GM19193 (cell line): ENCODE measurements around the gene C1orf167.

Experiments used
- POLR2A ChIP-seq: IDR thresholded peaks from 4 replicates; pipeline ENCODE4 v1.6.1; 2011; ENCODE audit not compliant: insufficient read depth, insufficient read length; ENCODE audit errors: extremely low read depth

Gene C1orf167, protein sequence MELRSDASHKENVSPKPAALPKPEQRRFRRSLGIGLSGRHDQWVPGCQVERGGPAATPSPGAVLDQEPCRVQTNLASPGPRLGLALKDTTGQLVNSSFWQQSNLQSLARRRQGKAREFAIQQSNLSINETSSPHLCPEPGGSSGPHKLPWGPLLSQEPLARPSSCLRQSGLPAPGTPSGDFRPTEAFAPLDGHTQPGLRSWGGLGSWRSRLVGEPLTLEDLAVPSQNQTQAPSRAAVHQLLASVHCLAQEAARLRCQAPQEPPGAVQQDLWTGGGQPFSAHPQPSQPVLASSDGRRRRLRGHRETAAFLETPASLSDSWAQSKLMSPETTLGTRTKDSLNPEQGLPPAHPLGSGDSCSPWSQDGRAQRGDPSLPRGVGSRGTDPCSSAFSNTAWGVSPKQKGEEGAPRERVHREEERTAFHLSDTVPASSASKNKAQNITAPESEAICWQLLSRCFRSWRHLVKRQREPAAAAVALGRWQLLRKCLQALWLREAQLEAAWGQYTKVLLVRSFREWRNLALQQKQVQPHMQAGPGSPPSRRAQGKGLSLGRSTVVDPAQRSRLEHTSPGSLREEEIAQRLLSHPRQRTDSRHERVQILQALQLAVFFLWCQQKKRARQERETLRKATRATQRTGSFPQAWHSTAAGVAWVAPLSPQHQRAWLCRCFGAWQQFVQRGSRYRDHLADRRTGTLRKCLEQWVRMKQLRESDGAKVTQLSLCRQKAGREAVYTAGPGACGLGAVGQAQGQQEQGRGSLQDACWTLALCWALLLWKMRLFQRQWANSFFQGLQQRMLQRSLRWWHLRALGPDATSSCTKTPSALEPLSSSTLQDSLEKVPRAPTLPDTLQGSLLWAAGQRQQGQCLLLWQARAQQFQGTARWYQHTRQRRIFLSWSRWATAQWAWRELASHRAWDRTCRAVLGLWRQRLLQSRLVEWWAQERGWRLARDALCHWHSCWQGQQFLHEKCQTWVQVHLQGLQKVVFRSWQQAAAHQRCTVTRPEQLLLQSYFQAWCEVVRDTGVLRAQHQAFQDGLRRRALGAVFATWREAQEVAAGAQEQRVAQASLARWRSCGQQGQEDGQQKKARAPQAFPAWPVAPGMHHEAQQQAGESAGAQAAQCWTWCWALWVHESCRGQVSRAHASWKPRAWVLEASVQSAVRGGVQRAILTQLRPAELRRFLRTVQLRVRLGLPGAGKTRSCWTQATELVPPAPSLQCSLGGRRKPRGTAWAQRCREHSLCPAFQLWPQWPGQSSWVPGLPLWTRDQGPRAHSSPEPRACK (N-terminal part only)

GRCh38 chr1:11761988-11762406, at the start of gene C1orf167:
Gene C1orf167, plus strand, starts transcription at chr1:11762193. Its CDS starts 2,208 bp downstream, at chr1:11764401.
- no peak for TF ChIP-seq POLR2A

DNA sequence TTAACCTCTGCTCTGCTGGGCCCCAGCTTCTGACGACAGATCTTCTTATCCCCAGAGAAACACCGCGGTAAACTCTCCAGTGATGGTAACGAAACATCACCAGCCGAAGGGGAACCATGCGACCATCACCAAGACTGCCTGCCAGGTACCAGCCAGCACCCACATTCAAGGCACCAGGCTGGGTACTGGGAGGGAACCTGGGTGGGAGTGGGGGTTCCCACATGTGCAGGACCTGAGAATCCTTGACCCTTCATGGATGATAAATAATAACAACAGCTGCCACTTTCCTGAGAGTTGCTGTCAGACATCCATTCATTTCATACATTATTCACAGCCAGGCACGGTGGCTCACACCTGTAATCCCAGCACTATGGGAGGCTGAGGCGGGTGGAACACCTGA, 49.7 kb upstream of the C1orf167 start:
- TF ChIP-seq POLR2A = no peak

DNA sequence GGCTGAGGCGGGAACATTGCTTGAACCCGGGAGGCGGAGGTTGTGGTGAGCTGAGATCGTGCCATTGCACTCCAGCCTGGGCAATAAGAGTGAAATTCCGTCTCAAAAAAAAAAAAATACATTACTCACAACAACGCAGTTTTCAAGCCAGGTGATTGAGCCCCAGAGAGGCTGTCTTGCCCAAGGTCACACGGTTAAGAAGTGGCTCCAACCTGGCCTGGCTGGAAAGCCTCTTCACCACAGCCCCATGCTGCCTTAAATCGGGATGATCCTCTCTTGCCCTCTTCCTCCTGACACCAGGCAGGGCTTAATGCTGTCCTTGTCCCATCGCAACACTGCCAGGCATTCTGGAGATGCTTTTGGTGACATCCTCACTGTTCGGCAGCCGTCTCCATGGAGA, 48.9 kb upstream of the C1orf167 start:
- TF ChIP-seq POLR2A = no peak

- TF ChIP-seq POLR2A = no peak
Observed at GRCh38 chr1:11714831-11715575, 47.0 kb upstream of the C1orf167 start.

GRCh38 chr1:11719313-11720032, 42.5 kb upstream of the C1orf167 start:
- TF ChIP-seq POLR2A = no peak

DNA sequence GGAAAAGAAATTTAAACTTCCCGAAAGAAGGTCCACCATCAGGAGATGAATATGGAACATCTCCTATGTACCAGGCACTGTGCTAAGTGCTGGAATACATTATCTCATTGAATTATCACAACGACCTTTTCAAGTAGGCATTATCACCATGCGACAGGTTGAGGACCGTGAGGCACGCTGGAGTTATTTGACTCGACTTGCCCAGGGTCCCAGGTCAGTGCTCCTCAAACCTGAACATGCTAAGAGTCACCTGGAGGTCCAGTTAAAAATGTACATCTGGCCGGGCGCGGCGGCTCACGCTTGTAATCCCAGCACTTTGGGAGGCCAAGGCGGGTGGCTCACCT, 42.0 kb upstream of the C1orf167 start:
- TF ChIP-seq POLR2A = no peak

DNA sequence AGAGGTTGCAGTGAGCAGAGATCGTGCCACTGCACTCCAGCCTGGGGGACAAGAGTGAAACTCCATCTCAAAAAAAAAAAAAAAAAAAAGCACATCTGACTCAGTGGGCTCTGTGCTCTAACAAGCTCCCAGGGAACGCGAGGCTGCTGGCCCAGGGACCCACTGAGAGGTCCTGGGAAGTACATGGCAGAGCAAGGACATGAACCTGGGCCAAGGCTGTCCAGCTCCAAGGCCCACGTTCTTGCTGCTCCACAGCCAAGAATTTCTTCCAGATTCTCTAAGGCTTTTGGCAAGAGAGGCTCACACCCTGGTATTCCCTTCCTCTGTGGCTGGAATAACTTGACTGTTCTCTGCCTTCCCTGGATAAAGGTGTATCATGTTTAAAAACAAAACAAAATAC, 41.5 kb upstream of the C1orf167 start:
- TF ChIP-seq POLR2A = no peak

DNA sequence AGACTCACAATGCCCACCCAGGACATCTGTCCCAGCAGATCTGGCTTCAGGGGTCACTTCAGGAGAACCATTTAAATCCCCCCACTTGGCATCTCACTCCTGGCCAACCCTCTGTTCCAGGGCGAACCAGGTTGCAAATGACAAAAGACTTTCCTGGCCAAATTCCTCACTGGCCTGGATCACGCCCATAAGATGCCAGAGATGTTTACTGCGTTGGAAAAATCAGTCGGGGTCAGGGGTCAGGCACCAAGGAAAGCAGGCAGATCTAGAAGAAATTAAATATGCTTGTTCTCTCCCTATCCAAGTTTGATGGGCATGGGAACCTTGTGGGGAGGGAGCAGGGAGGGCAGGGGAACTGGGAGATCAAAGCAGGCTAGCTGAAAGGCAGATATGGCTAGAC, 40.7 kb upstream of the C1orf167 start:
- no peak for TF ChIP-seq POLR2A

DNA sequence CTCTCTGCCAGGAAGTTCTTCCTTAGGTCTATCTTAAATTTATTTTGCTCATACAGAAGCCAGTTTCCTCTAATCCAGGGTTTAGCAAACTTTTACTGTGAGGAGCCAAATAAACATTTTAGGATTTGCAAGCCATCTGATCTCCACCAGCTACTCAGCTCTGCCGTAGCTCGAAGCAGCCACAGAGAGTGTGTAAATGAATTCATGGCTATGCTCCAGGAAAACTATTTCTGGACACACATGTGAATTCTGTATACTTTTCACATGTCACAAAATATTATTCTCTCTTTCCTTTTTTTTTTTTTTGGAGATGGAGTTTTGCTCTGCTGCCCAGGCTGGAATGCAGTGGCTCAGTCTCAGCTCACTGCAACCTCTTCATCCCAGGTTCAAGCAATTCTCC, 39.5 kb upstream of the C1orf167 start:
- no peak for TF ChIP-seq POLR2A

GRCh38 chr1:11725616-11726015, 36.4 kb upstream of the C1orf167 start:
- no peak for TF ChIP-seq POLR2A

DNA sequence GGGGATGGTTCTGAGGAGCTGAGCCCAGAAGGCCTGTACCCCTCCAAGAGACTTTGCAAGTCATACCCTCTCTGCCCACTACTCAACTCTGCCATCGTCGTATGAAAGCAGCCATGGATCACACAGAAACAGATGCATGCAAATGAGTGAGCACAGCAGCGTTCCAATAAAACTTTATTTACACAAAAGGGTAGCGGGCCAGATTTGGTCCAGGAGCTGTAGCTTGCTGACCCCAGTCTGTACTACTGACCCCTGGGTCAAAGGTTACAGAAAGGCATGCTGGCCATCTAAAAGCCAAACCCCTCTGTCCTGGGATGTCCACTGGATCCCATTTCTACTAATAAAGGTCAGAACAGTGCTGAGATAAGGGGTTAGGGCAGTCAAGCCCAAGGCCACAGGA, 34.9 kb upstream of the C1orf167 start:
- TF ChIP-seq POLR2A = no peak

DNA sequence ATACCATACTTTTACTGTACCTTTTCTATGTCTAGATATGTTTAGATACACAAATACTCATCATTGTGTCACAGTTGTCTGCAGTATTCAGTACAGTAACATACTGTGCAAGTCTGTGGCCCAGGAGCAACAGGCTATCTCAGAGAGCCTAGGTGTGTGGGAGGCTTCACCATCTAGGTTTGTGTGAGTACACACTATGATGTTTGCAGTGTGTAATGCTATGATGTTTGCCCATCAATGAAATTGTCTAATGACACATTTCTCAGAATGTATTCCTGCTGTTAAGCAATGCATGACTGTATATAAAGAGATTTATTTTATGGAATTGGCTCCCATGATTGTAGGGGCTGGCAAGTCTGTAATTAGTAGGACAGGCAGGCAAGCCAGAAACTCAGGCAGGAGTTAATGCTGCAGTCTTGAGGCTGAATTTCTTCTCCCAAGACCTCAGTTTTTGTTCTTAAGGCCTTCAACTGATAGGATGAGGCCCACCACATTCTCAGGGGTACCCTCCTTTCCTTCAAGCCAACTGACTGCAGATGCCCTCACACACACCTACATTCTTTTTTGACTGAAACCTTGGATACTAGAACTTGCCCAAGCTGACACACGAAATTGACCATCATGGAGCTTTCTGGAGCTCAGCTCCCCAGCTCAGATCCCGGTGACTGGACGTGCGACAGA, 33.7 kb upstream of the C1orf167 start:
- no peak for TF ChIP-seq POLR2A

- TF ChIP-seq POLR2A = no peak
Observed at GRCh38 chr1:11729155-11729497, 32.9 kb upstream of the C1orf167 start.
